HG03342 (cell line): Measurements from ENCODE around the gene NUP210.

ENCODE experiments used
- ATAC-seq: cut with Tn5 transposase; IDR thresholded peaks from one replicate; pipeline ENCODE4 v1.9.1; 2021; ENCODE audit warnings: mild to moderate bottlenecking, moderate library complexity; ENCODE audit not compliant: unreplicated experiment

NUP210 gene

GRCh38 chr3:13353506-13353905, 66.6 kb downstream of the NUP210 start:
- no peak for ATAC-seq

DNA sequence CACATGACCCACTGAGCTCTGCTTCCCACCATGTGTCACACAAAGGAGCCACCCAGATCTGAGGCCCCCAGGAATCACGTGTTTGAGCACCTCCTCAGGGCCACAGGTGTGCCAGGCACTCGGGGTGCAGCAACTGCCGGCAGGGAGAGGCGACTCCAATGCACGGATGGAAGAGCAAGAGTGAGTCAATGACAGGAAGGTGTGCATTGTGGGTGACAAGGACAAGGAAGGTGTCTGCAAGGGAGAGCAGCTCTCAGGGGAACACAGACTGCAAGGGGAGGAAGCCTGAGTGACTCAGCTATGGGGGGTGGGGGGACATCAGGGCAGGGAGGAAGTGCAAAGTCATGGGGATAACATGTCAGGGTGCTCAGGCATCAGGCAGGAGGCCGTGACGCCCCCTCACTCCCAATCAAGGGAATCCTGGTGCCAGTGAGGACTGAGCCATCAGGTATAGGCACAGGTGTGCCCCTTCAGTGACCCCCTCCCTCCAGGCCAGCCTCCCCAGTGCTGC, 67.4 kb downstream of the NUP210 start:
- no peak for ATAC-seq

GRCh38 chr3:13349823-13350222, 70.3 kb downstream of the NUP210 start:
- ATAC-seq, result no peak

DNA sequence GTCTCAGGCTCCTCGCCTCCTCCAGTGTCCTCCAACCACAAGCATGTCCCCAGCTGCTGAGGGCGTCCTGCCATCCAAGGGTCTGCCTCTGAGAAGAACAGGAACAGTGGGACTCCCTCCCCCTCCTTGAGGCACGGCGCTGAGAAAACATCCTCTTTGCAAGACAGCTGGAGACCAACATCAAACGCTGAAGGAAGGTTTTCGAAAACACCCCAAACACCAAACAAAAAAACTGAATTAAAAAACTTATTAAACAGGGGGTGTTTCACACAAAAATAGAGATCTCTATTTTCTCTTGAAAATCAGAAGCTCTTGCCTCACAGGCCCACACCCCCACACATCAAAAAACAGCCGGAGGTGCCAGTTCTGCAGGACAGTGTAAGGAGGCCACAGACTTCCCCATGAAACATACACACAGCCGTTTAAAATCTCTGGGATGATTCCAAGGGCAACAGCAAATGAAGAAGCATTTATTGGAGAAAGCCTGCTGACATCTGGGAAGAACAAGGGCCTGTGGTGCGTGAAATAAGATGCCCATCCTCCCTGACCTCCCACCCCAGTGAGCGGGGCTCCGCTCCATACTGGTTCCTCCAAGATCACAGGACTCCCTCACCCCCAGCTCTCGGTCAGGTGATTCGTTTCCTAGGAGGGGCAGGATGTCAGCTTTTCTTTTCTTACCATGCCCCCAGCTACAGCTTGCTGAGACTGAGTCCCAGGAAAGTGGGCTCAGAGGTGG, 71.3 kb downstream of the NUP210 start:
- ATAC-seq, result no peak

- no peak for ATAC-seq
Observed at GRCh38 chr3:13348100-13348499, 72.0 kb downstream of the NUP210 start.

DNA sequence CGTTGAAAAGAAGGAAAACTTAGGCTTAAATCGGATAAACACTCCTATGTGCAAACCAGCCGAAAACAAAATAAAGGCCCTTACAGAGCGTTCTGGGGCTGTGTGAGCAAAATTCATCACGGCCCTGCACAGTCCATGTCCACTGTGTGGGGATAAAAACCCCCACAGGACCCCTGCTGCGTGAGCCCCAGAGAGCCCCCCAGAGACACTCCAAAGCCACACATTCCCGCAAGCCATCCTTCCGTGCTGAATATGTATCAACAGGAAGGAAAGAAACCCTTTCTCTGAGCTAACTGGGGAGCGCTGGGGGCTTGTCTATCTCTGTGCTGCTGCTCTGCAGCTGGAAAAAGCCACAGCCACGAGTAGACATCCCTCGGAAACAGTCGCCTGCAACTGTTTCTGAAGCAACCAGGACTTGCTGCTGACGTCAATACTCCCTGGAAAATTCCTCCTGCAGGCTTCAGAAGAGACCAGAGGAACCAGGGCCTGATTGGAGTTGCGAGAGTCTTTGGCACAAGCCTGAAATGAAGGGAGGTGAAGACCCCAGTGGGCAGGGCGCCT, 72.7 kb downstream of the NUP210 start:
- ATAC-seq, result no peak

- ATAC-seq, result no peak
Observed at GRCh38 chr3:13346481-13347389, 73.4 kb downstream of the NUP210 start.

DNA sequence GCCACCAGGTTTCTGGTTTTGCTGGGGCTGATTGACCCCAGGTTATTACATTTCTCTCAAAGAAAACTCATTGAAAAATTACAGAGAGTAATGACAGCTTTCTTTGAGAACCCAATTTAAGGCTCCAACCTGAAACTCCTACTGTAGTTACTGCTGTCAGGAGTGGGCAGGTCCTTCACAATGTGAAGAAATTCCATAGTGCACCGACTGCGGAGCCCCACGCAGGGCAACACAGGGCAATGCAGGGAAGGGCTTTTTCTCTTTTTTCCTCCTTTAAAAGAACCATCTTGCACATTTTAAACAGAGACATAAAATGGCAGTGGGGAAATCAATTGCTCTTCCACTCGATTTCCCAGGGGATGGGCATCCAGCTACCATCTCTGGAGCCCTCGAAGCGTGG, 74.3 kb downstream of the NUP210 start:
- ATAC-seq, result no peak

DNA sequence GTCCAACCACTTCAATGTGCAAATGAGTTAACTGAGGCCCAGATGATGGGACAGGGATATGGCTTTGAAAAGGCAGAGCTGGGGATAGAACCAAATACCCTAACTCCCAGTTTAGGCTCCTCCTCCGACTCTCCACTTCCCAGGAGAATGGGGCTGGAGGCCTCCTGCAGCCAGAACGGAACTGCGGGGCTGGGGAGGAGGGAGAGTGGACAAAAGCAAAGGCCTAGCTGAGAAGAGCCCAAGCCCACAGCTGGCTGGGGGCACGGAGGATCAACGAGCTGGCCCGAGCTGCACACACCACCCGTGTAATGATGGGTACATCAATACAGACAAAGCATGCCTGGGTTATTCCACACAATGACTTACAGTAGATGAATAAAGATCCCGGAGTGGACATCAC, 74.8 kb downstream of the NUP210 start:
- no peak for ATAC-seq

GRCh38 chr3:13344663-13345062, 75.5 kb downstream of the NUP210 start:
- ATAC-seq, result no peak

GRCh38 chr3:13343601-13344000, 76.5 kb downstream of the NUP210 start:
- no peak for ATAC-seq

DNA sequence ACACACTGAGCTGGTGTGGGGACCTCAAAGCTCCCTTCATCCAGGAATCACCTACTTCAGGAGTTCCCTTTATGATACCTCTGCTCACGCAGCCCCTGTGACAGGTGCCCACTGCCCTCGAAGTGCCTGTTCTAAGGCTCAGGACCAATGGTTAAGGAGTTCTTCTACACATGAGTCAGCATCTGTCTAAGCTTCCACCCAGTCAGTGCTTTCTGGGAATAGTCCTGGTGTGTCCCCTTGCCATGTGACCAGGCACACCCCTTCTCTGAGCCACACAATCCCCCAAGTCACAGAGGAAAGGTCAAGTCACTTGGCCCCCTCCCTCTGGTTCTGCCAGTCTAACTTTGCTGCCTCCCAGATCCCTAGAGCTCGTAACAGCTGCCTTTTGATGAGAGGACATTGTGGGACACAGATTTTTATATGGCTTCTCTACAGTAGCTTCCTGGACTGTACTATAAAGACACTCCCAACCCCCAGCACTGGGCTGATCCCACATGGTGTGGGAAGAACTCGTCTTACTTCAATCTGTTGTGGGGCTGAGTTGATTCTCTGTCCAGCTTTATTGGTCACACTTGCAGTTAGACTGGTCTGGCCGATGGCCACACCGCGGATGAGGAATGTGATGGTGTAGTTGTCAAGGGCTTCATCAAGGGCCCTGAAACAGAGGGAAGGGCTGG, 78.8 kb downstream of the NUP210 start:
- ATAC-seq, result no peak

- no peak for ATAC-seq
Observed at GRCh38 chr3:13339833-13340232, 80.3 kb downstream of the NUP210 start.

DNA sequence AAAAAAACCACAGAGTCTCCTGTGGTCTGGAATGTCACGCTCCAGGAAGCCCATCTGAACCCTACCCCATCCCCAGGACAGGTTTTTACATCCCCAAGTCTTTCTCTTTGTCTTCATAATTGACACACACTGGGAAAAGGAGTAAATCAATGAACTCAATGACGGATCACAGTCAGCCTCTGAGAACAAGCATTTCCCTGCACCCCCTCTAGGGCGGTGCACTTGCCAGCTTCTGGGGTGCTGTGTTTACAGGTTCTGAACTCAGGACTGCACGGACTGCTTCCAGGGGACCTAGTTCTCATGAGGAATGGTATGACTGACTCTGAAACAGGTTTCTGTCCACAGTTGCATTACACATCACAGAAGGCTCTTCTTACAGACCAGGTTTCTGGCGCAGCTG, 81.1 kb downstream of the NUP210 start:
- ATAC-seq, result no peak

DNA sequence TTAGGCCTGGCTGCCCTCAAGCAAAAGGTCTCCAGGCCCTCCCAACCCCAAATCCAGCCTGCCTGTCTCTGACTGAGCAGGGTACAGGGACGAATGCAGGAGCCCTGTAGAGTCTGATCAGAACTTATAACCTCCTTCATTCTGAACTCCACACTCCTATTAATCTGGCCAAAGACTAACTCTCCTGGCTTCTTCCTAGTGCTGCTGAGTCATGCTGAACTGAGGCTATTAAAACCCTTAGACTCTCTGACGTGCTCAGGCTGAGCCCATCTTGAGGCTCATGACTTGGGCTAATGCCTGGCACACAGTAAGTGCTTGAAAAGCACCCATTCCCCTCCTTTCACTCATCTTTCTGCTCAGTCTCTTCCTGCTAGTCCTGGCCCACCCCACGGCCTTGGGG, 81.9 kb downstream of the NUP210 start:
- no peak for ATAC-seq

GRCh38 chr3:13336592-13336991, 83.5 kb downstream of the NUP210 start:
- ATAC-seq, result no peak

- no peak for ATAC-seq
Observed at GRCh38 chr3:13335503-13335902, 84.6 kb downstream of the NUP210 start.

GRCh38 chr3:13335059-13335458, 85.1 kb downstream of the NUP210 start:
- no peak for ATAC-seq

DNA sequence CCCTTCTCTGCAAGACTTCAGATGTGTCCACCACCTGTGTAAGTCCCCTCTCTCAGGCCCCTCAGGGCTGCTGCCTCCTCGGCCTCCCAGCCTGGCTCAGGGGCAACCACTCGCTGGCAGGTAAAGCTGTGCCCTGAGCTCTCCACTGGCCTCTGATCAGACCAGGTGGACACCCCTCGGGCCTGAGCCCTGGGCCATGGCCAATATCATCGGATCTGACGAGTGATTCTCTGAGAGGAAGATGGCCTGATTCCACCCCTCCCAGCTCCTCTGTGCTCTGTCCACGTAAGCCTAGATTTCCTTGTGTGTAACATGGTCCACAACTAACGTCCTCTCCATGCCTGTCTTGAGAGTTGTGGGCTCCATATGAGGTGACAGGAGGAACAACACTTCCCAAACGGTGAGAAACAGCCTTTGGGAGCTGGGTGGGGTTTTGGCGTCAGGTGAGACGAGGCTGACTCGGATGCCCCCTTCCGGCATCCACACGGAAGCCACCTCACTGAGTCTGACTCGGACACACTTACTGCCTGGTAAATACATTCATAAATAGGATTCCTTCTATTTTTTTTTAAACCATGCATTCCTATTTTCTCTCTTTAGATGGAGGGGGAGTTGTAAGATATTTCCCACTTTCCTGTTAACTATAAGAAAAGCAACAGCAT, 86.8 kb downstream of the NUP210 start:
- no peak for ATAC-seq

GRCh38 chr3:13332740-13333139, 87.4 kb downstream of the NUP210 start:
- ATAC-seq, result no peak

- peak; percentile 94 for ATAC-seq
Observed at GRCh38 chr3:13332158-13332557, 88.0 kb downstream of the NUP210 start.
